ENCODE measurements around the gene MLXIP.
"Not testable (repeated sequence)": the region's sequence is repeated elsewhere in the genome, so short reads cannot be mapped to it uniquely, and the experiment has no call there.

Gene MLXIP

GRCh38 chr12:122158700-122159285 lies 80.2 kb downstream of the MLXIP start:
- no peak for DNase-seq

- no peak for DNase-seq
These were observed 81.3 kb downstream of the MLXIP start for GRCh38 chr12:122159882-122160281.

- DNase-seq = no peak
These were observed 82.2 kb downstream of the MLXIP start for GRCh38 chr12:122160761-122161160.

- DNase-seq = no peak
These were observed 83.1 kb downstream of the MLXIP start for GRCh38 chr12:122161682-122162081.

- no peak for DNase-seq
These were observed 84.4 kb downstream of the MLXIP start for GRCh38 chr12:122162976-122163375.

- no peak for DNase-seq
These were observed 88.1 kb downstream of the MLXIP start for GRCh38 chr12:122166422-122167349.

- DNase-seq = no peak
These were observed 88.9 kb downstream of the MLXIP start for GRCh38 chr12:122167356-122167925.

- no peak for DNase-seq
These were observed 89.9 kb downstream of the MLXIP start for GRCh38 chr12:122168492-122168891.

- DNase-seq = no peak
These were observed 92.8 kb downstream of the MLXIP start for GRCh38 chr12:122171399-122171798.

- DNase-seq = no peak
These were observed 93.8 kb downstream of the MLXIP start for GRCh38 chr12:122172262-122172939.

- DNase-seq = no peak
These were observed 95.7 kb downstream of the MLXIP start, which contains the start of gene IL31 for GRCh38 chr12:122174155-122174845. Gene IL31, minus strand, starts transcription at chr12:122174221. Its CDS starts 49 bp downstream, at chr12:122174172.

- DNase-seq = not testable (repeated sequence)
These were observed 97.9 kb downstream of the MLXIP start for GRCh38 chr12:122176473-122176872.

- peak; percentile 25 for DNase-seq
These were observed 104.5 kb downstream of the MLXIP start, which contains the start of gene LRRC43 for GRCh38 chr12:122182887-122183587. Gene LRRC43, plus strand, starts transcription at chr12:122183123. Its CDS starts 22 bp downstream, at chr12:122183145.

GRCh38 chr12:122183588-122183940 lies 105.0 kb downstream of the MLXIP start:
- DNase-seq = no peak

- DNase-seq = no peak
These were observed 106.0 kb downstream of the MLXIP start for GRCh38 chr12:122184517-122184916.

- no peak for DNase-seq
These were observed 106.5 kb downstream of the MLXIP start for GRCh38 chr12:122185079-122185478.

- DNase-seq = no peak
These were observed 107.0 kb downstream of the MLXIP start for GRCh38 chr12:122185494-122186082.

- DNase-seq = no peak
These were observed 108.9 kb downstream of the MLXIP start for GRCh38 chr12:122187466-122187865.

- DNase-seq = no peak
These were observed 111.3 kb downstream of the MLXIP start for GRCh38 chr12:122189626-122190475.
